KG1 (cell line): ENCODE measurements around the gene UTP4.

ENCODE experiments used
- DNase-seq: peaks from one replicate; lab custom pipeline; 2025; lab: John Stamatoyannopoulos, UW

Gene UTP4

DNA sequence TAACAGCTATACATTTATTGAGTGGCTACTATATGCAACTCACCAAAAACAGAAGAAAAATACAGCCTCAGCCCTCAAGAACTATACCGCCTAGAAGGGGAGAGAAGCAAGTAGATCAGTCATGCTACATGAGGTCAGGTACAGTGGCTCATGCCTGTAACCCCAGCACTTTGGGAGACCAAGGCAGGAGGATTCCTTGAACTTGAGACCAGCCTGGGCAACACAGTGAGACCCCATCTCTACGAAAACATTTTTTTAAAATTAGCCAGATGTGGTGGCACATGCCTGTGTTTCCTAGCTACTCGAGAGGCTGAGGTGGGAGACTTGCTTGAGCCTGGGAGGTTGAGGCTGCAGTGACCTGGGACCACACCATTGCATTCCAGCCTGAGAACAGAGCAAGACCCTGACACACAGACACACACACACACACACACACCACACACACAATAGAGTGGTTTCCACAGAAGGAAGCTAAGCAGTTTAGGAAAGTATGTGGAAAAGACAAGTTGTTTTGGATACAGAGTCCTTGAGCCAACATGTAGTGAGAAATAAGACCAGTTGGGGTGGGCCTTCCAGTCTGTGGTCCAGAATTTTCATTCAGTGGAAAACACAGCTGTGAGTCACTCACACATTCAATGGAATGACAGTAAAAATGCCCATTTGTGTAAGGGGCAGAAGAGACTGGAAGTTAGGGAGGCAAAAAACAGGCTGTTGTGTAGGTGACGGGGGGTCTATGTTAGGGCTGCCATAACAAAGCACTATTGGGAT lies 43.8 kb downstream of the UTP4 start:
- no peak for DNase-seq

- DNase-seq = no peak
Measured at GRCh38 chr16:69179328-69180010, 47.0 kb downstream of the UTP4 start.

DNA sequence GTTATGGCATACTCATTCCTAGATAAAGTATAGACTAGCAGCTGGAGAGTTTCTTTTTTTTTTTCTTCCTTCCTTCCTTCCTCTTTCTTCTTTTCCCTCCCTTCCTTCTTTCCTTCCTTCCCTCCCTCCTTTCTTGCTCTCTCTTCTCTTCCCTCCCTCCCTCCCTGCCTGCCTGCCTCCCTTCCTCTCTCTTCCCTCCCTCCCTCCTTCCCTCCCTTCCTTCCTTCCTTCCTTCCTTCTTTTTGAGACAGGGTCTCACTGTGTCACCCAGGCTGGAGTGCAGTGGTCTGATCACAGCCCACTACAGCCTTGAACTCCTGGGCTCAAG lies 47.5 kb downstream of the UTP4 start:
- no peak for DNase-seq

GRCh38 chr16:69182730-69183416 lies 50.4 kb downstream of the UTP4 start:
- no peak for DNase-seq

DNA sequence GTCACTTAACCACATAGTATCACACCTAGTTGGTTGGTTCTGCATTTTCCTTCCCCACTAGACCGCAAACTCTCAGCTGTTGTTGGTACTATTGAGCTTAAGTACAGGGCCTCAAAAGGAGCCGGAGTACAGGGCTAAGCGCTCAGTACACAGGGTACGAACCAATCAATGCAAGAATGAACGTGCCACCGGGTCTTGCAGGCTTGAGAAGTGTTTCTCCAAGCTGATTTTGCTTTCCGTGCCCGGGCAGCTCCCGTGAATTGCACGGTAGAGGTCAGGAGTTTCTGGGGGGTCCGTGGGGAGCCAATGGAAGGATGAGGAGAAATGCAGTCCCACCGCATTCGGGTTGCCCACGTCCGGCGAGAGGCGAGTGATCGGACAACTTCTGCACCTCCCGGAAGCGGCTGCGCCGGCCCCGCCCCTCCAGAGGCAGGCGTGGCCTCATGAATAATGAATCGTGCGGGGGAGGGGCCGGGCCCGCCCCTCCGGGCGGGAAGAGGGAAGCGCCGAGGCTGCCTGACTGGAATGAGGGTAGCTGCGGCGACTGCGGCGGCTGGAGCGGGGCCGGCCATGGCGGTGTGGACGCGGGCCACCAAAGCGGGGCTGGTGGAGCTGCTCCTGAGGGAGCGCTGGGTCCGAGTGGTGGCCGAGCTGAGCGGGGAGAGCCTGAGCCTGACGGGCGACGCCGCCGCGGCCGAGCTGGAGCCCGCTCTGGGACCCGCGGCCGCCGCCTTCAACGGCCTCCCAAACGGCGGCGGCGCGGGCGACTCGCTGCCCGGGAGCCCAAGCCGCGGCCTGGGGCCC lies 54.4 kb downstream of the UTP4 start, which contains the start of gene SNTB2:
Gene SNTB2 (plus strand): TSS at position 523 of the 804 bp plus-strand sequence. CDS start 3 bp downstream, at position 526.
- DNase-seq = peak; percentile 54

DNA sequence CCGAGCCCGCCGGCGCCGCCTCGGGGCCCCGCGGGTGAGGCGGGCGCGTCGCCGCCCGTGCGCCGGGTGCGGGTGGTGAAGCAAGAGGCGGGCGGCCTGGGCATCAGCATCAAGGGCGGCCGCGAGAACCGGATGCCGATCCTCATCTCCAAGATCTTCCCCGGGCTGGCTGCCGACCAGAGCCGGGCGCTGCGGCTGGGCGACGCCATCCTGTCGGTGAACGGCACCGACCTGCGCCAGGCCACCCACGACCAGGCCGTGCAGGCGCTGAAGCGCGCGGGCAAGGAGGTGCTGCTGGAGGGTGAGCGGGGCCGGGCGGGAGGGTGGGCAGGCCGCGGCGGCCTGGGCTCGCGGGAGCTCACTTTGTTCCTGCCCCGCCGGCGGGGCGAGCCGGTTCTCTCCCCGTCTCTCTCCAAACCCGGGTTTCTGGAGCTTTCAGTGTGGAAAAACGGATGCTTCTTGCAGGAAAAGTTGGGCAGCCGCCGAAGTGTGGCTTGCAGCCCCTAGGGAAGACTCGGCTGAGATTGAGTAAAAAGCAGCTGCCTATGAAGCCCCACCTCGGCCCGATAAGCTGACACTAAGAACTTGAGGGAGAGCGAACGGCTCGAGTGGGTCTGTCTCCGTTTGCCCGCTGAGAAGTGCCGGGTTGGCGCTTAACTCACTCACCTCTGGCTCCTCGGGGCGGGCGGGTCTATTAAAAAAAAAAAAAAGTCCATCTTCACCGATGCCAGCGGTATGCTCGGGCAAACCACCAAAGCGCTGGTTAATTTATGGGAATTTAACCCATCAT lies 55.2 kb downstream of the UTP4 start:
- no peak for DNase-seq

DNA sequence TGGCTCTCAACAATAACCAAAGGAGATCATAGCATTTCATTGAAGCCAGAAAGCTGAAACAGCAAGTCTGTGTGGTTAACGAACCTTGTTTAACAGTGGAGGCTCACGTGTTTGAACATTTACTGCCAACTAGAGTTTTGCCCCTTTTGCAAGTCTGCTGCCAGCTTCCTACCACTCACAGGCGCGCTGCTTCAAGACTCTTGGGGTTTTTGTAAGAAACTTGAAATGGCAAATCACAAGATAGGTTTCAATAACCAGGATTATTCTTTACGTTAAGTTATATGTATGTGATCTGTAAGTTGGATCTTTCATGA lies 55.7 kb downstream of the UTP4 start:
- DNase-seq = no peak

DNA sequence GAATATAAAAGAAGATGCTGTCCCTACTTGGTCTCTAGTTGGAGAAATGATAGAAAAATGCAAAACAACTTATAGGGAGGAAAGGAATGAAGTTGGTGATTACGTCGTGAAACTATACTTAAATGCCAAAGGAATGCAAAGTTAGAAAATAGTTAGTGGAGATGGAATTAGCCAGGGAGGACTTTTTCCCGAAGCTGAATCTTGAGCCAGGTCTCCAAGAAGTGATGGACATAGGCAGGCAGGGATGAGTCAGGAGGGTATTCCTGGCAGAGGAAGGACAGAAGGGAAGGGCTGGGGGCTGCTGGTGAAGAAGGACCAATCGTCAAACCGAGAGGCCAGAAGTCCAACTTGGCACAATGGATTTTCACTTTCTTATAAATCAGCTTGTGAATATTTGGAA lies 56.3 kb downstream of the UTP4 start:
- no peak for DNase-seq

DNA sequence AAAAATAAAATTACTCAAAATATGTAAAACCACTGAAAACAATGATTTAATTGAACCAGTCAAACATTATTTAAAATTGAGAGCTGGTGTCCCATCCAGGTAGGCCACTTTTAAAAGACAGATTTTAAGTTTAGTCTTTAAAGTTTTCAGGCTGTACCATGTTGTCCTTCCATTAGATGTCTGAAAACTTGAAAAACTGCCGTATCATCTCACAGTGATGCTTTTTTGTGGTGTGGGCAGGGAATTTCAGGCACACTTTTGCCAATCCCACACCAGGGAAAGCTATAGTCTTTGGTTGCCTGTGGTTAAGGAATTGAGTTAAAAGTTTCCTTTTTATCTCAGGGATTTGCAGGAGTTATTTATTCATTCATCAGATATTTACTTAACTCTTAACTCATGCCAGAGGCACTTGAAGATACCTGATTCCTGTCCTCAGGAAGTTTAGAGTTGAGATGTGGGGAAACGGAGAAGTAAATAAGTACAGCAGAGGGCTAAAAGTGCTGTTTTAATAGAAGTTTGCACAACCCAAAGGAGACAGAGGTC lies 57.7 kb downstream of the UTP4 start:
- DNase-seq = no peak

GRCh38 chr16:69190598-69190997 lies 58.1 kb downstream of the UTP4 start:
- DNase-seq = no peak

DNA sequence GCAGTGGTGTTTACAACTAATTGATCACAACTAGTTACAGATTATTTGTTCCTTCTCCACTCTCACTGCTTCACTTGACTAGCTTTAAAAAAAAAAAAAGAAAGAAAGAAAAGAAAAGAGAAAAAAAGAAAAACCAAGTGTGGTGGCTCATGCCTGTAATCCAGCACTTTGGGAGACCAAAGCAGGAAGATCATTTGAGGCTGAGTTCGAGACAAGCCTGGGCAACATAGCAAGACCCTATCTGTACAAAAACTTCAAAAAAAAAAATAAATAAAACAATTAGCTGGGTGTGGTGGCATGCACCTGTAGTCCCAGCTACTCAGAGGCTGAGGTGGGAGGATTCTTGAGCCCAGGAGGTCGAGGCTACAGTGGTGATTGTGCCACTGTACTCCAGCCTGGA lies 58.7 kb downstream of the UTP4 start:
- DNase-seq = no peak

DNA sequence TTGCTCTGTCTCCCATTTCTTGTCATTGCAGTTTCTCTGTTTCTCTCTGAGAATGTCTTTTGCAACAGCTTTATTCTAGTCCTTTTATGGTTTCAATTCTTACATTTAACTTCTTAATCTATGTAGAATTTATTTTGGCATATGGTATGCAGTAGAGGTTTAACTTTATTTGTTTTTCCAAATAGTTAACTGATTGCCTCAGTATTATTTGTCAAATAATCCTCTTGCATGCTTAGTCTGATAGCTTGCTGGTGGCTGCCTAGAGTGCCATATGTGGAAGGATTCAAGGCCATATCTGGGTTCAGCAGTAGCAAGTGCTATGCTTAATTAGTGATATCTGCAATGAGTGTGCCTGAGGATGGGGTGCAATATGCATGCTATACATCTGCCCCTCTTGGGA lies 61.4 kb downstream of the UTP4 start:
- DNase-seq = no peak

GRCh38 chr16:69194488-69194887 lies 62.0 kb downstream of the UTP4 start:
- no peak for DNase-seq

DNA sequence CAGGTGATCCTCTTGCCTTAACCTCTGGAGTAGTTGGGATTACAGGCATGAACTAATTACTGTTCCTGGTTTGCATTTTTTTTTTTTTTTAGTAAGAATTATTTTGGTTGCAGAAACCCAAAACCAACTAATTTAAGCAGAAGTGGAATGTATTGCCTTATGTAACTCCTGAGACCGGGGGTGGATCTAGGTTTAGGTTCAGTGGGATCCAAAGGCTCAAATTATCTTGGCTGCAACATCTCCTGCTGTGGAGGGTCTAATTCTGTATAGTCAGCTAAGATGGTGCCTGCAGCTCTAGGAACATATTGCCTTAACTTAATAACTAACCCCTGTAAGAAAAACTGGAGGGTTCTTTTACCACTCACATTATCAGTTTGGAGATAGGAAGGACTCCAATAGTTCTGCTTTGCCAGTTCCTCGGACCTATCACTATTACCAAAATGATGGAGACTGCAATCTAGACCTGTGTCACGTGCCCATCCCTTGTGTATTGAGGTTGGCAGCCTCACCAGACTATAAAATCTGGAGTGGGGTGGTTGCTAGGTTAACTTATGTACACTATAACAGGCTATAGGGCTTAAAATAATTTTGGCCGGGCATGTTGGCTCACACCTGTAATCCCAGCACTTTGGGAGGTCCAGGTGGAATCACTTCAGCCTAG lies 63.0 kb downstream of the UTP4 start:
- no peak for DNase-seq

DNA sequence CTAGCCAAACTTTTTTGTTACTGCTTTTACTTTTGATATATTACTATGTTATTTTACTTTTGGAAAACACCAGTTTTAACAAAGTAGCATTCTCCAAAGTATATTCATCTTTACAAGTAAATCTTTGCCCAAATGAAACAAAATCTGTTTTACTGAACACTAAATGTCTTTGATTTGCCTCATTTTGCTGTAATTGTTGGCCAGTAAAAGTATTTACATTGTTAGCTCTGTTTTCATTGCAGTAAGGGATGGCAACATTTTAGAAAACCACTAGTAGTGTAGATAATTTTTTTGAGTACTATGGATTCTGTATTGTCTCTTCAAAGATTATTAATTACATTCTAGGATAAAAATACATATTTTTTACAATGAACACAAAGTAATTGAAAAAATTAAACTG lies 65.1 kb downstream of the UTP4 start:
- no peak for DNase-seq

DNA sequence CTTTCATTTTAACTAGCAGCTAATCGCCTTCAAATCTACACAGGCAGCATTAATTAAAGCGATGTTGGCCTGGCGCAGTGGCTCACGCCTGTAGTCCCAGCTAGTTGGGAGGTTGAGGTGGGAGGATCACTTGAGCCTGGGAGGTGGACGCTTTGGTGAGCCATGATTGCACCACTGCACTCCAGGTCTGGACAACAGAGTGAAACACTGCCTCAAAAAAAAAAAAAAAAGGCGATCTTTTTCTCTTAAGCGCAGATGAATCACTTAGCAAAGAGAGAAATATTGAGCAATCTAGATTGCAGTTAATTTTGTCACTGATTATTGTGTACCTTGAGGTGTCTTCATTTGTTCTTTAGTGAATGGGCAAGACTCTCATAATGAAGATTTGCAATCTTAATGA lies 66.9 kb downstream of the UTP4 start:
- no peak for DNase-seq

- DNase-seq = no peak
Measured at GRCh38 chr16:69201291-69201690, 68.8 kb downstream of the UTP4 start.

DNA sequence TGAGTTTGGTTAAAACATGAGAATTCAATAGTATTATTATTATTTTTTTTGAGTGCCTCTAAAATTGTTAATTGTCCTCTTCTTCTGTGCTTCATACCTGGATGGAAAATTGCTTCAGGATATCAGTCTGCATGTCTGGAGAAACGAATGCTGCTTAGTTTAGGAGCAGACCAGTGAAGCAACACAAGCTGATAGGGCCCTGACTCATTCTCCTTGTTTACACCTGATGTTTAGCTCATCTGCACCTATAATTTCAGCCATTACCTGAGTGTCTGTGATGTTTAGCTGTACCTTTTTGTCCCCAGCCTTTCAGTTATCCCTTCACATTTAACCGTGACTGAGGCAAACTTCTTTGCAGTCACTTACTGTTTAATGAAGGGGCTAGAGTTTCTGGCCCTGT lies 69.3 kb downstream of the UTP4 start:
- DNase-seq = no peak

DNA sequence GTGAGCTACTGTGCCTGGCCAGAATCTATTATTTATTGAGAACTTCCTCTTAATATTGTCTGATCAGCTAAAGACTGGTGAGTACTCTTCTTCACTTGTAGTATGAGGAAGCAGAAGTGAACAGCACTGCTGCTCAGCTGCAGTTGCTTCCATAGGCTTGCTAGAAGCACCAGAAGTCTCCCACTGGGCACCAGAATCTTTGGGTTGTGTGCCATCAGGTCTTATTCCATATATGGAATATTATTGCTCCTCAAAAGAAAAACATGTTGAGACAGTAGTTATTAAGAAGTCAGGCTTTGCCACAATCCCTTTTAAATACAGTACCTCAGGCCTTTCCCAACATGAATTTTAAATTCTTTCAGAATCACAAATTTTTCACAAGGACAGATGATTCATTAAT lies 71.7 kb downstream of the UTP4 start:
- no peak for DNase-seq

GRCh38 chr16:69209735-69210134 lies 77.3 kb downstream of the UTP4 start:
- DNase-seq = no peak

- DNase-seq = no peak
Measured at GRCh38 chr16:69217433-69217832, 85.0 kb downstream of the UTP4 start.
